IPS-NIHi7 (cell line): Measurements from ENCODE around the gene HASPIN.

Experiments
- DNase-seq: peaks from one replicate; pipeline ENCODE4 v3.0.0; 2012; ENCODE audit warnings: mixed read lengths; ENCODE audit errors: extremely low spot score

Gene HASPIN

GRCh38 chr17:3723556-3724377 lies at the start of gene HASPIN:
HASPIN (plus strand) TSS chr17:3723903; CDS start chr17:3723936, 33 bp downstream.
- DNase-seq: peak; percentile 99

DNA sequence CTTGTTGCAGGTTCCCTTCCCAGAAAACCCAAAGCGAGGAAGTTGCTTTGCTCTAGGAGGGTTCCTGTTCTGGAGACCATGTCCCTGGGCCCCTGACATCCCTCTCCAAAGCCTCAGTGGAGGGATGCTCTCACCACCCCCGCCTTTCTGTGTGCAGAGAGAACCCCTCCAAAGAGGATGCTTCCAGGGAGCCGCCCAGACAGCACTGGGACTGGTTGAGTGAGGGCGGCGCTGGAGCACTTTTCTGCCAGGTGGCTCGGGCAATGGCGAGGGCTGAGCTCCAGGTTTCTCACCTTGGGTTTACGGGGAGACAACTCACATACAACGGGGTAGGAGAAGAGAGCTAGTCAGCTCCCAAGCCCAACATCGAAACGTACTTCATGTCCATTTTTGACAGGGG lies 47.8 kb upstream of the HASPIN start:
- DNase-seq: no peak

DNA sequence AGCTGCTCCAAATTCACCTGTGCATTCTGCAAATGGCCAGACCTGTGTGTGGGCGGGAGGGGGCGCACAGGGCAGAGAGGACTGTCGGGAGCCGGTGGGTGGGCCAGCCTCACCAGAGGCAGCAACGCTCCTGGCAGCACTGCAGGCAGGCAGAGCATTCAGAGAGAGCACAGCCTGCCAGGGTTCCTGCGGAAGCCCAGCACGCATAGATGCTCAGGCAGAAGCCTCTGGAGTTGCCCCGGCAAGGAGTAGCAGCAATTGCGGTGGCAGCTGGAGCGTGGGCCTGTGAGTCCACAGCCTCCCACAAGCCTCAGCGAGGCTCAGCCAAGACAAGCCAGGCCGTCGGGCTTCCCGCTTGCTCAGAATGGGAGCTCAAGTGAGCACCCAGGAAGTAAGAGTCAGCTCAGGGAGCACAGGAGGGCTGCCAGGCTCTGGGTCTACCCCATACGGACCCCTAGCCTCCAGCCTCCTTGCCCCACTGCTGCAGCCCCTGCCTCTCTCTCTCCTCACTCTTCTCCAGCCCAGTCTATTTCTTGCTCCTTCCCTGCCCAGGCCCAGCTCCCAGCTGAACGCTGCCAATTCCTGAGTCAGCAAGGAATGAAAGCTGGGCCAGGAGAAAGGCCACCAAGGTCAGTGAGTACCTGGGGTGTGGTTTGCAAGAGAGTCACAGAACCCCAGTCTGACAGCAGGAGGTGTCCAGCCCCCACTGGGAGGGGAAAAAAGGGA lies 45.4 kb upstream of the HASPIN start:
- DNase-seq: peak; percentile 73

- no peak for DNase-seq
Measured at GRCh38 chr17:3678821-3679530, 44.7 kb upstream of the HASPIN start.

- DNase-seq: no peak
Measured at GRCh38 chr17:3679531-3680126, 44.1 kb upstream of the HASPIN start.

- DNase-seq: no peak
Measured at GRCh38 chr17:3681057-3681456, 42.6 kb upstream of the HASPIN start.

- DNase-seq: no peak
Measured at GRCh38 chr17:3681565-3681964, 42.1 kb upstream of the HASPIN start.

- DNase-seq: no peak
Measured at GRCh38 chr17:3682033-3682432, 41.7 kb upstream of the HASPIN start.

DNA sequence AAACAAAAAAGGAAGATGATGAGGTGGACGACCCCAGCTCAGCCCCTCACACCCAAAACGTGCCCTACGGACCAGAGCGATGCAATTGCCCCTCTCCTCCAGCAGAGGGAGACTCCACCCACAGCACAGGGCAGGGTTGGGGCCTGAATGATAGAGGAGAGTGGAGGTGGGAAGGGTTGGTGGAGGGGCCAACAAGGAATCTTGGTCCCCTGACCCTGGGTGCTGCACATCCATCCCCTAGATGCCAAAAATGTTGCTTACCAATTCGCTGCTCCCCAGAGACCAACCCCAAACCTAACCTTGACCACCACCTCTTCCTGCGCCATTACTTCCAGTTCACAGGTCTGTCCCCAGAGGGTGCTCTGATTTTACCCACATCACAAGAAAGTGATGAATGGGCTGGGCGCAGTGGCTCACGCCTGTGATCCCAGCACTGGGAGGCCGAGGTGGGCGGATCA lies 40.6 kb upstream of the HASPIN start:
- peak; percentile 88 for DNase-seq

- DNase-seq: no peak
Measured at GRCh38 chr17:3685174-3685573, 38.5 kb upstream of the HASPIN start.

- DNase-seq: no peak
Measured at GRCh38 chr17:3688027-3688553, 35.6 kb upstream of the HASPIN start.

GRCh38 chr17:3688852-3689261 lies 34.8 kb upstream of the HASPIN start:
- DNase-seq: no peak

DNA sequence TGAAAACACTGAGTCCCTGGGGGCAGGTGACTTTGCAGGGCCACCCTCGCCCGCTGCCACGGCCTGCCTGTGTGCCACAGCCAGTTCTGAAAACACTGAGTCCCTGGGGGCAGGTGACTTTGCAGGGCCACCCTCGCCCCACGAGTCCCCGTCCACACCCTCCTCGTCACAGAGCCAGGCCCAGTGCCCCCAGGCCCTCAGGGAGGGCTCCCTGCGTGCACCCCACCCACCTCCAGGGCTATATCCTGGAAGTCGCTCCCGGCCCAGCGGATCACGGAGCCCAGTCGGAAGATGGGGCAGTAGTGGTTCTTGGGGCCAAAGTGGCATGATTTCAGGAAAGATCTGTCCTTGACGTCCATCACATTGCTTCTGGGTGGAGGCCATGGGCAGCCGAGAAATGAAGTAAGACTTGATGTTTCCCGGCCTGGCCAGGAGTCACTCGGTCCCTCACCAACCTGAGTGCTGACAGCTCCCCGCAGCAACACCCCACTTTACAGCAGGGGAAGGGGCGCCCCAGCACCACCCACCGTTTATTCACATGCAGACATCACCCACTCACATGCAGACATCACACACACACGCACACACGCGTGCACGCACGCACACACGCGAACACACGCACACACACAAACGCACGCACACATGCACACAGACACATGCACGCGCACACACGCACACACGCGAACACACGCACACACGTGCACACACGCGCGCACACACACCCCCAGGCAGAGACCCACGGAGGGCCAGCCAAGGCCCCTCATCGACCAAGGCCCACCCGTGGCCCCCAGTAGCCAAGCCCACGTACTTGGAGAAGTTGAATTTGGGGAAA lies 34.2 kb upstream of the HASPIN start:
- DNase-seq: no peak

- no peak for DNase-seq
Measured at GRCh38 chr17:3690094-3690715, 33.5 kb upstream of the HASPIN start.

DNA sequence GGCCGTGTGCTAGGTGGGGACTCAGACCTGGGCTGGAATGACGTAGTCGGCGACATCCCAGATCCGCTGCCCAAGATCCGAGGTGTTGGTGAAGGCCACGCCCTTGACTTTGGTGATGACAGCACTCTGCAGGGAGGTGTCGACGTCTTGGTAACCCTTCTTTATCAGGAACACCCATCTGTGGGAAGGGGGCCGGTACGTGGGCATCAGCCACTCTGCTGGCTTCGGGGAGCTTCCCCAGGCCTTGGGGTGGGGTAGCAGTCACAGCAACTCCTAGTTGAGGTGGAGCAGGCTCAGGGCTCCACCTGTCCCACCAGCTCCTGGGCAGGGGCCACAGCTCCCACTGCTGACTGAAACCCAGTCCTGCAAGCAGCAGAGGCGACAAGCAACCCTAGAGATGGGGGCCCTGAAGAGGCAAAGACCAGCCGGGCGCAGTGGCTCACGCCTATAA lies 32.1 kb upstream of the HASPIN start:
- DNase-seq: peak; percentile 57

GRCh38 chr17:3692346-3692745 lies 31.4 kb upstream of the HASPIN start:
- DNase-seq: no peak

DNA sequence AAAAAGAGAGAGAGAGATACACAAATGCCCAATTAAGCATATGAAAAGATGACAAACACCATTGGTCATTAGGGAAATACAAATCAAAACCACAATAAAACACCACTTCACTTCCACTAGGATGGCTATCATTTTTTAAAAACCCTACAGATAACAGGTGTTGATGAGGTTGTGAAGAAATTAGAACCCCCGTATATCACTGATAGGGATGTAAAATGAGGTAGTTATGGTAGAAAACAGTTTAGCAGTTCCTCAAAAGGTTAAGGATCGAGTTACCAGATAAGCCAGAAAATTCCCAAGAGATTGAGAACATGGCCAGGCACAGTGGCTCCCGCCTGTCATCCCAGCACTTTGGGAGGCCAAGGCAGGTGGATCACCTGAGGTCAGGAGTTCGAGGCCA lies 30.6 kb upstream of the HASPIN start:
- DNase-seq: no peak

- no peak for DNase-seq
Measured at GRCh38 chr17:3693829-3694231, 29.9 kb upstream of the HASPIN start.

DNA sequence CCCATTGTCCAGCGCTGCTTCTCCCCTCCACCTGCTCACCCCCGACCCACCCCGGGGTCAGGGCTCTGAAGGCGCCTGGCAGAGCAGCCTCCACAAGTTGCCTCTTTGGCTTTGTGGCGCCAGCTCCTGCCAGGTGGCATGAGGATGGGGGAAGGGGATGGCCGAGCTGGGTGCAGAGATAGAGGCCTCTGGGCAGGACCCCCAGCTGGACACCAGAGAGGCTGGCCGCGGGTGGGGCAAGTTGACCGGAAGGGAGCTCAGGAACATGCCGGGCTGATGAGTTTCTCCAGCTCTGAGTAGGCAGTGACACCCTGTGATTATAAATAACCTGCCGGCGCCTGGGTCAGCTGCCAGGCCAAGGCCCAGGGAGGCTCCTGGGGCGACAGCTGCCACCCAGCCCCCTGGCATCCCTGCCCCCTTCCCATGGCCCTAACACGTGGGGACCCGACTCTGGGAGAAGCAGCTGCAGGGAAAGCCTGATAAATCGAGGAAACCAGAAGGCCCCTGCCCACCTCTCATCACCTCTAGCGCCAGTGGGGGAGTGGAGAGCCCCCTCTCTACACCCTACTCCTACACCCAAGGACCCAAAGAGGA lies 28.5 kb upstream of the HASPIN start:
- DNase-seq: no peak
